GM19351 (cell line): ENCODE results near the gene CD59.
A peak's percentile ranks its signal among the peaks of the same experiment; 100 is the strongest.
"Not testable (repeated sequence)": the region's sequence is repeated elsewhere in the genome, so short reads cannot be mapped to it uniquely, and the experiment has no call there.

Experiments
- ATAC-seq: cut with Tn5 transposase; IDR thresholded peaks from one replicate; pipeline ENCODE4 v1.9.1; 2021; ENCODE audit warnings: mild to moderate bottlenecking, moderate library complexity; ENCODE audit not compliant: unreplicated experiment

Gene CD59

DNA sequence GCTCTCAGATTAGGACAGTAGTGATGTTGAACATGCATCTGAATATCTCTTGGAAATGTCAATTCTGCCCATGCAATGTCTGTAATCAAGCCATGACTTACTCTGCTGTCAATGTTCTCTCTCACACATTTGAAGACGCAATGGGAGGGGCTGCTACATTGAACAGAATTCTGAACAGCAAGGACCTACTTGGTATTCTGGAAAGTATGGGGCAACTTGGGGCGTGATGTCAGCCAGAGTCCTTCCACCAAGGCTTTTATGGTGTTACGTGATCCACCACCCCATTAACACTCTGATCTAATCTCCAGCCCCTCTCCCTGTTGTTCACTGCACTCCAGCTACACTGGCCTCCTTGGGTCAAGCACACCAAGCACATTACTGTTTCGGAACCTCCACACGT, 7.1 kb upstream of the CD59 start:
- no peak for ATAC-seq

DNA sequence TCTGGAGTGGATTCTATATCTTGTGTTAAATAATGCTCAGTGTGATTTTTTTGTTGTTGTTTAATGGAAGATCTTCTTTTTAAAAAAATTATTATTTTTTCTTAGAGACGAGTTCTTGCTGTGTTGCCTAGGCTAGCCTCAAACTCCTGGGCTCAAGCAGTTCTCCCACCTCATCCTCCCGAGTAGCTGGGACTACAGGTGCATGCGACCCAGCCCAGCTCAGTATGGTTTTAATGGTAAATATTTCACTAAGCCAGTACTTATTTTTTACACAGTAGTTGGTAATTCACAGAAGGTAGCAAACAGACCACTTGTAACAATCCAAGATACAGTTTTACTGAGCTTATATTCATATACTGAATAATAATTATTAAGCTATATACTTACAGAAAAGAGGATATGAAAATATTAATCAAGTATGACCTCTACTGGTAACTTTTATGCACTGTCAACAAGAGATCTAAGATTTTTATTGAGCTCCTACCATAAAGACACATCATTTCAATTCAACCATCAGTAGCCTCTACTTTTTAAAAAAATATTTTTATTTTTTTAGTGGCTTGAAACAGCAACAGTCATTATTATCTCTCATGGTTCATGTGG, 6.1 kb upstream of the CD59 start:
- ATAC-seq = no peak

DNA sequence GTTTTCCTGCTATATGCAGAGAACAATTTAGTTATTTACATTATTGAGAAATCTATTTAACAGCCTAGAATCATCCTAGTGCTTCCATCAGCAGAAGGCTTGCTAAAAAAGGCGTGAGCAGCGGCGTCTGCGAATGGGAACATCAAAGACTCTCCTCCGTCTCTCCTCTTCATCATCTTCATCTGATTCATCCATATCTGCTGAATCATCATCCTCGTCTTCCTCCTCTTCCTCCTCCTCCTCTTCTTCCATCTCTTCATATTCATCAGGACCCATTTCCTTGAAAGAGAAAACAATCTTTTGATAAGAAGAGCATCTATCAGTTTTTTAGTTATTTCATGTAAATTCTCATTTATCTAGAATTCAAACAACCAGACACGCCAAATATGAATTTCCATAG, 5.6 kb upstream of the CD59 start:
- ATAC-seq = no peak

DNA sequence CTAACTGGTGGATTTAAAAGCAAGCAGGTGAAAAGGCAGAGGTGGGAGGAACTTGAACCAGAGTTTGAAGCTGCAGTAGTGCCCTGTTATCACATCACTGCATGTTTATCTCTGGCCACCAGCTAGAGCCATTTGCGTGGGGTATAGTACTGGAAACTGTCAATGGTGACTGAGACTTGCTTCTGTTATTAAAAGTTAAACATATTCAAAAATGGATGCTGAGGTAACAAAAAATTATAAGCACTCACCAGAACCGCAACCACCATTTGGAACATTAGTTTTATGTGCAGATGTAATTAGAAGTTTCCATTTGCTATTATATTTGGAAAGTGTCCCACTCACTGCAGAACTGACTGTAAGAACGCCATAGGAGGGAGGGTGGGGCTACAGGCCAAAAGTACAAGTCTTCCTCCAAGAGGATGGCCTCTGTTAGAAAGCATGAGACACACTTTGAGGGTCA, 1.2 kb upstream of the CD59 start:
- no peak for ATAC-seq

DNA sequence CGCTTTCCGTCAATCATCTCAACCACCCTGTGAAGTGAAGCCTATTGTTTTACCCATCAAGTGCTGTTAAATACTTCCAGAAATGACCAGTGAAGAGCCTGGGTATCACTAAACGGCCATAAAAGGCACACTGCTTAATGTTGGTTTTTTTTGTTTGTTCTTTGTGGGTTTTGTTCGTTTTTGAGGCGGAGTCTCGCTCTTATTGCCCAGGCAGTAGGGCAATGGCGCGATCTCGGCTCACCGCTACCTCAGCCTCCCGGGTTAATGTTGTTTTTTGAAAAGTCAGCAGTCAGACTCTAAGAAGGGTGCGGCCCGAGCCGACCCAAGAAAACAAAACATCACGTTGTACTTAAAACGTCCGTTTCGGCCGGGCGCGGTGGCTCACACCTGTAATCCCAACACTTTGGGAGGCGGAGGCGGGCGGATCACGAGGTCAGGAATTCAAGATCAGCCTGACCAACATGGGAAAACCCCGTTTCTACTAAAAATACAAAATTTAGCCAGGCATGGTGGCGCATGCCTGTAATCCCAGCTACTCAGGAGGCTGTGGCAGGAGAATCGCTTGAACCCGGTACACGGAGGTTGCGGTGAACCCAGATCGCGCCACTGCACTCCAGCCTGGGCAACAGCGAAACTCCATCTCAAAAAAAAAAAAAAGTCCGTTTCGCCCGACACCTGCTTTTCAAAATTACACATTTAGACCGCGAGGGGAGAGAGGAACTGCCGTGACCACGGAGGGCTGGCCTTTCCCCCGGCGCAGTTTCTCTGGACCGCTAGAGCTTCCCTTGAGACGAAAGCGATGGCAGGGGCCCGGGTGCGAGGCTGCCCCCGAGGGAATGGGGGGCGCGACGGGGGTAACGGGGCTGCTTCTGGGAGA, 714 bp downstream of the CD59 start:
- ATAC-seq = peak; percentile 59

DNA sequence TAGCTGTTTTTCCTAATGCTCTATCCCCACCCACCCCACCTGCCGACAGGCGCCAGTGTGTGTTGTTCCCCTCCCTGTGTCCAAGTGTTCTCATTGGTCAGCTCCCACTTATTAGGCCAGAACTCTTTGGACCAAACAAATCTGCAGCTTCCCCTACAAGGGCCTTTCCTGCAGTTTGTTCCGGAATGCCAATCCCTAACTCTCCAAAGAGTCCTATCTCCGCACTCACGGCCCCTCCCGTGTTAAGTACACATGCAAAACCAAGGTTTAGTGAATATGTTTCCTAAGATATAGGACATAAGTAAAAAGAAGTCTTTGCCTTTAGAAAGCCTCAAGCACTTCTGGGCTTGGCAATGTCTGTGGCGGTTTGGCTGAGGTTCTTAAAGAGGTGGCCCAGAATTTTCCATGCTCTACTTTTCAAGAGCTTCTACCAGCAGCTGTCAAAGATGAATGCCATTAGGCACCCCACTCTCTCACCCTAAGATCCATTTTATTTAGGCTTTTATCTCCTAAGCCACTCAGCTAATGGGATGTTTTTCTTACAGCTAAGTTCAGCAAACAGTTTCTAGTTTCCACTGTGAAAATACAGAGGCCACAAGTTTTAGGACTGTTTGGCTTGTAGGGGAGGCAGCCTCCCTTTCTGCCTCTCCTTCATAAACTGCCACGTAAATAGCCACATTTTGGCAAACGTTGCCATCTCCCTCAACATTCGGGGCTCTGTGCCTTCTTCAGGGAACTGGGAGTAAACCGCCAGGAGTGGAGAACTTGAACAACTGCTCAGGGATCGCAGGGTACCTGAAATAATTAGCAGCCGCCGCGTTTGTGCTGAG, 1.6 kb downstream of the CD59 start:
- no peak for ATAC-seq

DNA sequence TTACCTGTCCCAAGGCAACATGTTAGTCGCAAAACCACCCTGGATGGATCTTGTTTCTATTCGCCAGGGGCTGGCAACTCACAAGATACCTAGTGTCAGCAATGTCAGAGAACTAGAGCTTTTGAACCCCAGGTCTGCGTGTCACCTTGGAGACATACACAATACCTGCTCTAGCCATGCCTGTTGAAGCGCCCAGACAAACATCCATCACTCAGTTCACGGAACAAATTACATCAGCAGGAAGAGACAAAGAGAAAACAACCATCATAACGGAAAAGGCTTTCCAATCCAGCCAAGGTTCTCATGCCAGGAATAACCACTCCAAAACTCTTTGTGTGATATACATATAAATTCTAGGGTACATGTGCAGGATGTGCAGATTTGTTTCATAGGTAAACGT, 2.2 kb downstream of the CD59 start:
- ATAC-seq = no peak

DNA sequence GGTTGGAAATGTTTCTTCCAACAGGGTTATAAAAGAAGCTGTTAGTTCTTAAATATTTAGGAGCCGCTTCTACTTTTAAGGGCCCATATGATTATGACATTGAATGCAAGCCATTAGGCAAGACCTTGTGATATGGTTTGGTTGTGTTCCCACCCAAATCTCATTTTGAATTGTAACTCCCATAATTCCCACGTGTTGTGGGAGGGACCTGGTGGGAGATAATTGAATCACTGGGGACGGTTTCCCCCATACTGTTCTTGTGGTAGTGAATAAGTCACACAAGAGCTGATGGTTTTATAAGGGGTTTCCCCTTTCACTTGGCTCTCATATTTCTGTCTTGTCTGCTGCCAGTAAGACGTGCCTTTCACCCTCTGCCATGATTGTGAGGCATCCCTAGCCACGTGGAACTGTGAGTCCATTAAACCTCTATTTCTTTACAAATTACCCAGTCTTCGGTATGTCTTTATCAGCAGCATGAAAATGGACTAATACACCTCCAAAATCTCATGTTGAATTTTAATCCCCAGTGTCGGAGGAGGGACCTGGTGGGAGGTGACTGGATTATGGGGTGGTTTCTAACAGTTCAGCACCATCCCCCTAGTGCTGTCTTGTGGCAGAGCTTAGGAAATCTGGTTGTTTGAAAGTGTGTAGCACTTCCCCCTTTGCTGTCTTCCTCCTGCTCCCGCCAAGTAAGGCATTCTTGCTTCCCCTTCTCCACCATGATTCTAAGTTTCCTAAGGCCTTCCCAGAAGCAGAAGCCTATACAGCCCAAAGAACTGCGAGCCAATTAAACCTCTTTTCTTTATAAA, 4.3 kb downstream of the CD59 start:
- no peak for ATAC-seq

DNA sequence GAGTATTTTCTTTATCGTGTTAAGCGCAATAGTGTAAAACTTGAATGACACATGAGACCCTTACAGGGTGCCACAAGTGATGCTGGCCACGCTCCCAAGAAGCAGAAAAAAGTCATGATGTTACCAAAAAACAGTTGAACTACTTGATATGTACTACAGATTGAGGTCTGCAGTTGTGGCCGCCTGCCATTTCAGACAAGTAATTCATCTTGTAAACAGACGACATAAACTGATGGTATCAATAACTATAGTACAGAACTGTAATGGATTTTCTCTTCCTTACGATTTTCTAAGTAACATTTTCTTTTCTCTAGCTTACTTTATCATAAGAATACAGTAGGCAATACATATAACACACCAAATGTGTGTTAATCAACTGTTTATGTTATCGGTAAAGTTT, 5.5 kb downstream of the CD59 start:
- no peak for ATAC-seq

DNA sequence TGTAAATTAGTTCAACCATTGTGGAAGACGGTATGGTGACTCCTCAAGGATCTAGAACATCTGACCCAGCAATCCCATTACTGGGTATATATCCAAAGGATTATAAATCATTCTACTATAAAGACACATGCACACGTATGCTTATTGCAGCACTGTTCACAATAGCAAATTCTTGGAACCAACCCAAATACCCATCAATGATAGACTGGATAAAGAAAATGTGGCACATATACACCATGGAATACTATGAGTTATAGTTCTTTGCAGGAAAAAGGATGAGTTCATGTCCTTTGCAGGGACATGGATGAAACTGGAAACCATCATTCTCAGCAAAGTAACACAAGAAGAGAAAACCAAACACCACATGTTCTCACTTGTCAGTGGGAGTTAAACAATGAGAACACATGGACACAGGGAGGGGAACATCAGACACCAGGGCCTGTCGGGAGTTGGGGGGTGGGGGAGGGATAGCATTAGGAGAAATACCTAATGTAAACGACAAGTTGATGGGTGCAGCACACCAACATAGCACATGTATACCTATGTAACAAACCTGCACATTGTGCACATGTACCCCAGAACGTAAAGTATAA, 7.1 kb downstream of the CD59 start:
- ATAC-seq = not testable (repeated sequence)

DNA sequence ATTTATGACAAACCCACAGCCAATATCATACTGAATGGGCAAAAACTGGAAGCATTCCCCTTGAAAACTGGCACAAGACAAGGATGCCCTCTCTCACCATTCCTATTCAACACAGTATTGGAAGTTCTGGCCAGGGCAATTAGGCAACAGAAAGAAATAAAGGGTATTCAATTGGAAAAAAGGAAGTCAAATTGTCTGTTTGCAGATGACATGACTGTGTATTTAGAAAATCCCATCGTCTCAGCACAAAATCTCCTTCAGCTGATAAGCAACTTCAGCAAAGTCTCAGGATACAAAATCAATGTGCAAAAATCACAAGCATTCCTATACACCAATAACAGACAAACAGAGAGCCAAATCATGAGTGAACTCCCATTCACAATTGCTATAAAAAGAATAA, 8.7 kb downstream of the CD59 start:
- not testable (repeated sequence) for ATAC-seq

DNA sequence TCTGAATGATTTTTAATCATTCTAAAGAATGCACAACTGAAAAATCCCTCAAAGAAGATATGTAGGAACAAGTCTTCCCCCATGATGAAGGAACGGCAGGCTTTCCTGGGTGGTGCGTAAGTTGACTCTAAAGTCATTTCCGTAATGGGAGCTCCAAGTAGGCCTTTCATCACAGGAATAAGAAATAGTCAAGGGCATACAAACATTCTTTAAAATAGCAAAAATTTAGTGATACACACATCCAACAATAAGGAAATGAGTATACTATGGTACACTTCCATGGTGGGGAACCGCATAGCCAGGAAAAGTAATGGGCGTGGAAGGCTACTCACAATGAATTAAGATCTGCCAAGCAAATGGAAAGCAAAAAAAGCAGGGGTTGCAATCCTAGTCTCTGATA, 10.7 kb downstream of the CD59 start:
- ATAC-seq = no peak

DNA sequence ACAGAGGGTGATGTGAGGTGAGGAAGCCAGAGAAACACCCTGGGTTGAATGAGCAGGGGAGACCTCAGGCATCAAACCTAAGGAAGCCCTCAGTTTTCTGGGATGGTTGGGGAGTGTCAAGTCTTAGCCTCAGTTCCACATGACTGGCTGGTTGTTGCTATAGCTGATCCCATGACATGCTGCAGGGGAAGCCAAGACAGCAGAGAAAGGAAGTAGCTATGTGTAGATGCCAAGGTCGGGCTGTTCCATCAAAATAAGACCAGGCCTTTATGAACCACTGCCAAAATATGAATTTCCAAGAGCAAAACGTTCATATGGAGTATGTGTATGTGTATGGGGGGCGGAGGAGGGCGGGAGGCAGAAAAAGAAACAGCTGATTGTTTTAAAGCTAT, 11.6 kb downstream of the CD59 start:
- ATAC-seq = no peak

DNA sequence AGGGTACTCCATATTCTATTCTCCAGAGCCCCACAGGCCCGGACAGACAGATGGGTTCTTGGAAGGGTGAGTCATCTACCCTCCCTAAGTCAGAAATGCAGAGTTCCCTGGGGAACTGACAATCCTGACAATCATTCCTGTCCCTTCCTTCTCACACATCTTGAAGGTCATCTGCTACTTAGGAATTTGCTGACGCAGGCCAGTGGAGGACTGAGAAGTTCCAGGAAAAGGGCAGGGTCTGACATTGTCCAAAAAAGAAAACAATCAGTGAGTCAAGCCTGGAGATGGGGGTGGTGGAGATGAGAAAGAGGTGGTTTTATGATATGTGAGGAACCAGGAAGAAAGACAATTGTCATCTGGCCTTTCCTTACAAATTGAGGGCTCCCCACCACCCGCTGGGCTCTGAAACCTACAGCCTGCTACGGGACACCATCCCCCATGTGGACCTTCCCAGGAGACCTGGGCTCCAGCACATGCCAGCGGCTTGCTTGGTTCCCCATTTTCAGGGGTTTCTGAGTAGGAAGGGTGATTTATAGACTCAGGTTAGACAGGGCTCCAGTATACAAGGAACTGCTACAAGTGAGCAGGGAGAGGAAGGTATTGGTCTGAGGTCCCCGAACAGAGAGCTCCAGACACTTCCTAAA, 12.9 kb downstream of the CD59 start:
- ATAC-seq = no peak

DNA sequence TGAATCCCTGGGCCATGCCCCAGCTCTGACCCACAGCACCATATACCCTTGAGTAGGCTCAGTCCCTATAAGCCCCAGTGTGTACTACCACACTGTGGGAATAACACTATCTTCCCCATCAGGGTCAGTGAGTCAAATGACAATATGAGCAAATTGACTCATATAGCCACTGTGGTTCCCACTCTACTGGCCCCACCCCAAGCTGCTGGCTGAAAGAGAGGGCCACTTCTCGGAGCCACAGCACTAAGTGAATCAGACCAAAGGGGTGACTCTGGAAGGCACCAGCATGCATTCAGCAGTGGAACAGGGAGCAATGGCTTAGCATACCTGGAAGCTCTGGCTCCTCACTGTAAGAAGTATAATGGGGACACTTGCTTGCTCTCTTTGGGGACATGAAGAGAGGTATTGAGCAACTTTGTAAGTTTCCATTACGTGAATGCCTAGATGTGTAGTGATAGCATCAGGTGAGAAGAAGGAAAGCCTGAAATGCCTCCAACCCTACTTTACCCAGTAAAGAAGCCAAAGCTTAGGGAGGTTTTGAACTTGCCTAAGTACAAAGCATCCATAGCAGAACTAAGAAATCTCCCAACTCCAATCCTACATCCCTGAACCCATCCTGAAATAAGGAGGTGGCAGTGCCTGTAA, 13.5 kb downstream of the CD59 start:
- peak; percentile 92 for ATAC-seq

DNA sequence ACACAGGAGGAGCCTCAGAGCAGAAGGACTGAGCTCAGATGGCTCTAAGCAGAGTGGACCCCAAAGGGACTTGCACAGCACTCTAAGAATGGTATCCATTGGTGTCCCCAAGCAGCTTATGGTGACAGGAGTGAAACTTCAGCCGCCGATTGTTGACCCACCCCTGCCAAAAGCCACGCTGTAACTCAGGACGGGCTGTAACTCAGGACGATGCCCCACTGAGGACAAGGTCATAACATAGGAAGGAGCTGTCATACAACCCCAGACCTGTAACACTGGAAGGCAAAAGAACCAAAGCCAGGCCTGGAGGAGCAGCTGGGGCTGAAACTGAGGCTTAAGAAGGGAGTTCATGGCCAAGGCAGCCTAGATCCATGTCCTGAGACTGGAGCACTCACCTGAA, 14.2 kb downstream of the CD59 start:
- ATAC-seq = no peak

DNA sequence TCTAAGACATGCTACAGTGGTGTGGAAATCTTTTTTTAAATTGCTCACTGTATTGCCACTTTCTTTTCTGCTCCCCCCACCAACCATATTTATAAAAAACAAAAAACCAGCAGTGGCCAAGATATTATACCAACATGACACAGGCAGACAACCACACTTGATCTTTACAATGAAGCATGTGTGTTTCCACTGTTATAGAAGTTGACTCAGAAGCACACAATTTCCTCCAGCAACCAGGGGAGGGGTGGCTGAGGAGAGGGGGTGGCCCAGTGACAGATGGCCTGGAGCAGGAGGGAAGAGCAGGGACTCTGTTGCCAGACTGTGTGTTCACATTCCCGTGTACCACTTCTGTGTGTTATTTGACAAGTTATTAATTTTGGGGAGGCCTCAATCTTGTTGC, 14.8 kb downstream of the CD59 start:
- no peak for ATAC-seq

DNA sequence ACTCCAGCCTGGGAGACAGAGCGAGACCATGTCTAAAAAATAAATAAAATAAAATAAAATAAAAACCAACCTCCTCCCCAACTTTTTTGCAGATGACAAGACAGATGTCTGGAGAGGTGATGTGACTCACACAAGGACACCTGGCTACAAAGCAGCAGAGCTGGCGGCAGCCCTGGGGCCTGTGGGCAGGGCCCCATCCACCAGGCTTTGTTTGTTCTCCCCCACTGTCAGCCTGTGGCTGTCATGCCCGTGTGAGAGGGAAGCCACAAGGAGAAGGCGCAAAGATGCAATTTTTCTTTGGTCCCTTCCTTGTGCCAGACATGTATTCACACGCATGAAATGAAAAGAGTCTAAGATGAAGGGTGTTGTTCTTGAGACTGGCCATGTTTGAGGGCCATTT, 16.6 kb downstream of the CD59 start:
- no peak for ATAC-seq

DNA sequence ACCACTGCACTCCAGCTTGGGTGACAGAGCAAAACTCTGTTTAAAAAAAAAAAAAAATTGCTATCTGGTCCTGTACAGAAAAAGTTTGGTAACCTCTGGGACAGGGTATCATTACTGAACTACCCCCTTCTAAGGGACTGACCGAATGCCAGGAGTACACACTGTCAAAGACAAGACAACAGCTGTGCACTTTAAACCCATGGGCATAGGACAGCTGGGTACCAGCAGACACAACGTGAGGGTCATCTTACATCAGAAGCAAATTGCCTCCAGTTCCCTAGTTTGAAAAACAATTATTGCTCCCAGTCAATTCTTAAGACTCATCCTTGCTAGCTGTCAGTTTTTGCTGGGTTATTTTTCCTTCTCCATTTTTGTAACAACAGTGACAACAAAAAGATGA, 17.8 kb downstream of the CD59 start:
- no peak for ATAC-seq
